ENCODE data around the gene LCN10.
"Not testable (repeated sequence)": the region's sequence is repeated elsewhere in the genome, so short reads cannot be mapped to it uniquely, and the experiment has no call there.

LCN10 gene

GRCh38 chr9:136719195-136719880, 23.4 kb downstream of the LCN10 start:
- DNase-seq (ENCODE audit: low read depth), result no peak

- no peak for DNase-seq (ENCODE audit: low read depth)
These were observed 24.2 kb downstream of the LCN10 start for GRCh38 chr9:136718345-136719194.

- DNase-seq (ENCODE audit: low read depth), result no peak
These were observed 25.3 kb downstream of the LCN10 start for GRCh38 chr9:136717399-136717798.

- no peak for DNase-seq (ENCODE audit: low read depth)
These were observed 27.9 kb downstream of the LCN10 start for GRCh38 chr9:136714893-136715274.

GRCh38 chr9:136714096-136714892, 28.4 kb downstream of the LCN10 start:
- no peak for DNase-seq (ENCODE audit: low read depth)

- DNase-seq (ENCODE audit: low read depth), result no peak
These were observed 29.2 kb downstream of the LCN10 start for GRCh38 chr9:136713550-136713949.

GRCh38 chr9:136712690-136713544, 29.8 kb downstream of the LCN10 start:
- DNase-seq (ENCODE audit: low read depth), result no peak

GRCh38 chr9:136711751-136712689, 30.7 kb downstream of the LCN10 start, which contains the start of gene DIPK1B:
Gene DIPK1B, plus strand, starts transcription at chr9:136712572. Its CDS starts 94 bp downstream, at chr9:136712666.
- no peak for DNase-seq (ENCODE audit: low read depth)

- DNase-seq (ENCODE audit: low read depth), result not testable (repeated sequence)
These were observed 31.5 kb downstream of the LCN10 start for GRCh38 chr9:136711219-136711648.

- no peak for DNase-seq (ENCODE audit: low read depth)
These were observed 32.2 kb downstream of the LCN10 start for GRCh38 chr9:136710543-136710942.

- DNase-seq (ENCODE audit: low read depth), result no peak
These were observed 33.2 kb downstream of the LCN10 start for GRCh38 chr9:136709454-136710109.

- no peak for DNase-seq (ENCODE audit: low read depth)
These were observed 34.8 kb downstream of the LCN10 start for GRCh38 chr9:136707849-136708517.

- no peak for DNase-seq (ENCODE audit: low read depth)
These were observed 35.7 kb downstream of the LCN10 start for GRCh38 chr9:136707011-136707410.

- no peak for DNase-seq (ENCODE audit: low read depth)
These were observed 37.2 kb downstream of the LCN10 start for GRCh38 chr9:136705564-136705963.

GRCh38 chr9:136704741-136705140, 38.0 kb downstream of the LCN10 start:
- not testable (repeated sequence) for DNase-seq (ENCODE audit: low read depth)

GRCh38 chr9:136703276-136703860, 39.4 kb downstream of the LCN10 start:
- DNase-seq (ENCODE audit: low read depth), result no peak

- DNase-seq (ENCODE audit: low read depth), result no peak
These were observed 41.1 kb downstream of the LCN10 start for GRCh38 chr9:136701668-136702053.

GRCh38 chr9:136700959-136701667, 41.6 kb downstream of the LCN10 start:
- DNase-seq (ENCODE audit: low read depth), result no peak

Measured in fibroblast of the conjunctiva (primary cell).